Measurements from ENCODE around the gene BIN1.

The BIN1 gene

GRCh38 chr2:127104166-127104660 is 2.7 kb downstream of the BIN1 start:
- DNase-seq (ENCODE audit: low spot score) = no peak
- FAIRE-seq = no peak

GRCh38 chr2:127103243-127104165 is 3.5 kb downstream of the BIN1 start:
- FAIRE-seq (peak; percentile 17), DNase-seq (ENCODE audit: low spot score) (no peak)

- FAIRE-seq = no peak
- DNase-seq (ENCODE audit: low spot score) = no peak
These were observed 4.3 kb downstream of the BIN1 start for GRCh38 chr2:127102521-127103242.

- FAIRE-seq = no peak
- no peak for DNase-seq (ENCODE audit: low spot score)
These were observed 5.0 kb downstream of the BIN1 start for GRCh38 chr2:127101756-127102477.

GRCh38 chr2:127101048-127101611 is 5.8 kb downstream of the BIN1 start:
- no peak for FAIRE-seq
- no peak for DNase-seq (ENCODE audit: low spot score)

GRCh38 chr2:127100251-127101047 is 6.5 kb downstream of the BIN1 start:
- DNase-seq (ENCODE audit: low spot score) = peak; percentile 65

GRCh38 chr2:127098711-127099110 is 8.2 kb downstream of the BIN1 start:
- no peak for FAIRE-seq

More at GRCh38 chr2:127100251-127101047, 6.5 kb downstream of the BIN1 start:
- no peak for FAIRE-seq

GRCh38 chr2:127097841-127098651 is 8.9 kb downstream of the BIN1 start:
- DNase-seq (ENCODE audit: low spot score) (no peak), FAIRE-seq (no peak)

More at GRCh38 chr2:127098711-127099110, 8.2 kb downstream of the BIN1 start:
- no peak for DNase-seq (ENCODE audit: low spot score)

GRCh38 chr2:127097471-127097765 is 9.5 kb downstream of the BIN1 start:
- DNase-seq (ENCODE audit: low spot score) (no peak), FAIRE-seq (no peak)

- FAIRE-seq = peak; percentile 83
- no peak for DNase-seq (ENCODE audit: low spot score)
These were observed 10.1 kb downstream of the BIN1 start for GRCh38 chr2:127096718-127097470.

- no peak for DNase-seq (ENCODE audit: low spot score)
- no peak for FAIRE-seq
These were observed 10.7 kb downstream of the BIN1 start for GRCh38 chr2:127096280-127096679.

- FAIRE-seq (no peak), DNase-seq (ENCODE audit: low spot score) (no peak)
These were observed 11.2 kb downstream of the BIN1 start for GRCh38 chr2:127095784-127096183.

GRCh38 chr2:127095367-127095641 is 11.7 kb downstream of the BIN1 start:
- no peak for DNase-seq (ENCODE audit: low spot score)
- no peak for FAIRE-seq

GRCh38 chr2:127094509-127095366 is 12.2 kb downstream of the BIN1 start:
- DNase-seq (ENCODE audit: low spot score) = peak; percentile 81
- peak; percentile 27 for FAIRE-seq

GRCh38 chr2:127093648-127094210 is 13.2 kb downstream of the BIN1 start:
- FAIRE-seq = no peak
- no peak for DNase-seq (ENCODE audit: low spot score)

GRCh38 chr2:127092901-127093516 is 13.9 kb downstream of the BIN1 start:
- FAIRE-seq = no peak
- DNase-seq (ENCODE audit: low spot score) = peak; percentile 44

GRCh38 chr2:127092306-127092705 is 14.6 kb downstream of the BIN1 start:
- FAIRE-seq (peak; percentile 81), DNase-seq (ENCODE audit: low spot score) (no peak)
